ENCODE data around the gene POFUT2.

DNA sequence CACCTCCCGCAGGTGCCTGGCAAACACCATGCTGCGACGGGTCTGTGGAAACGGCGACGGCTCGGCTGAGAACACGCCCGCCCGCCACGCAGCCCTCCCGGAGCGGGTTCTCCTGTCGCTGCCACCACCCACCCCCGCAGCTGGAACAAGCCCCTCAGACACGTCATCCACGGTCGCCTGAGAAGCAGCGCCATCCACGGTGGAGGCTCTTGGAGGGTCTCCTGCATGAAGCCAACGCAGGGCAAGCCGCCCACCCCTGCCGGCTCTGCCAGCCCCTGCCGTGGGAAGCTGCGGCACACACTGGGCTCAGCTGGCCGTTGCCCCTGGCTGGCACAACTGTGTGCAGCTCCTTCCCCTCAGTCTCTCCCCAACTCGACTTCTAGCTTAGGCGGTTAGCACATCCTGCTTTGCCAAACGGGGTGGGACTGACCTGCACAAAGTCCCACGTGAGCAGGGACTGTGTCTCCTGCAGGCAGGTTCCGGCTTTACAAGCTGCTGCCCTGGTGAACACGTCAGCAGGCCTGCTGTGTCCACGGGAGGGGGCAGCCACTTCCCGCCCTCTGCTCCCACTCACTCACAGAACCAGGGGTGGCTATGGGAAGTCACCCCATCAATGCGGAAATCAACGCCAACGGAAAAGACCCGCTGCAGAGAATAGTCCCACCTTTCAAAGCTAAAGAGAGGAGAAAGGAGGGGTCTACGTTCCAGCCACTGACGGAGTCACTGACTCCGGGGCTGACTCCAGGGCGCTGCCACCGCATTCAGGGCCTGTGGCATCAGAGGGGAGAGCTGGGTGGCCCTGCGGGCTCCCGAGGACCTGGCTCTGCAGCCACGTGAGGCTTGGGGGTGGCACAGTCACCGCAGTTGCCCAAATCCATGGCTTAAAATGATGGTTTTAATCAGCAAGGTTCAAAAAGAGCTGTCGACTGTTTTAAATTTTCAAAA lies 10.3 kb downstream of the POFUT2 start:
- TF ChIP-seq CTCF (IDR thresholded peaks at IDR 0.05) (no peak), EP300 (IDR thresholded peaks at IDR 0.05) (no peak)
